Glomerular visceral epithelial cell (primary cell): ENCODE data around the gene GALNT1.

Experiments
- DNase-seq: peaks from one replicate; pipeline ENCODE4 v3.0.0-alpha.2; 2016; ENCODE audit errors: extremely low spot score

GALNT1 gene

GRCh38 chr18:35582899-35583558, 1.5 kb downstream of the GALNT1 start:
- peak; percentile 49 for DNase-seq

GRCh38 chr18:35584735-35585134, 3.2 kb downstream of the GALNT1 start:
- no peak for DNase-seq

- no peak for DNase-seq
Measured at GRCh38 chr18:35585608-35586007, 4.1 kb downstream of the GALNT1 start.

- DNase-seq: no peak
Measured at GRCh38 chr18:35588122-35588521, 6.6 kb downstream of the GALNT1 start.

GRCh38 chr18:35588995-35589394, 7.5 kb downstream of the GALNT1 start:
- DNase-seq: no peak

- no peak for DNase-seq
Measured at GRCh38 chr18:35589546-35589945, 8.0 kb downstream of the GALNT1 start.

- DNase-seq: no peak
Measured at GRCh38 chr18:35590935-35591334, 9.4 kb downstream of the GALNT1 start.

- DNase-seq: no peak
Measured at GRCh38 chr18:35592298-35592697, 10.8 kb downstream of the GALNT1 start.

GRCh38 chr18:35593859-35594258, 12.3 kb downstream of the GALNT1 start:
- no peak for DNase-seq

GRCh38 chr18:35597758-35598157, 16.2 kb downstream of the GALNT1 start:
- no peak for DNase-seq

- DNase-seq: no peak
Measured at GRCh38 chr18:35602193-35602820, 20.8 kb downstream of the GALNT1 start.

GRCh38 chr18:35603008-35603407, 21.5 kb downstream of the GALNT1 start:
- no peak for DNase-seq

- DNase-seq: no peak
Measured at GRCh38 chr18:35603528-35603927, 22.0 kb downstream of the GALNT1 start.

- no peak for DNase-seq
Measured at GRCh38 chr18:35604369-35604768, 22.8 kb downstream of the GALNT1 start.

- peak; percentile 16 for DNase-seq
Measured at GRCh38 chr18:35605686-35606417, 24.3 kb downstream of the GALNT1 start.

GRCh38 chr18:35609236-35609635, 27.7 kb downstream of the GALNT1 start:
- DNase-seq: no peak

- no peak for DNase-seq
Measured at GRCh38 chr18:35610089-35610488, 28.5 kb downstream of the GALNT1 start.

- DNase-seq: no peak
Measured at GRCh38 chr18:35610724-35611123, 29.2 kb downstream of the GALNT1 start.

- no peak for DNase-seq
Measured at GRCh38 chr18:35611518-35611917, 30.0 kb downstream of the GALNT1 start.

- no peak for DNase-seq
Measured at GRCh38 chr18:35616074-35616473, 34.5 kb downstream of the GALNT1 start.

- DNase-seq: peak; percentile 85
Measured at GRCh38 chr18:35616664-35617423, 35.3 kb downstream of the GALNT1 start.

GRCh38 chr18:35617865-35618264, 36.3 kb downstream of the GALNT1 start:
- no peak for DNase-seq
